Caco-2 (cell line): ENCODE results near the gene TNS4. TPM values are rescaled to one million over a fixed set of nuclear protein-coding genes. Genes with fewer than 3 reads are reported as not detected.

Experiments used
- BruUV-seq: library from RNA; stranded (reverse); fragments of 400-500 nt; replicated peaks from 2 replicates; lab custom pipeline; 2021; lab: Mats Ljungman, UMichigan
- CTCF ChIA-PET: fragments of 300-600 bp; sonication (Branson Sonifier 250); formaldehyde crosslinking; loops from one replicate; lab custom pipeline; 2022; ENCODE audit warnings: antibody characterized with exemption; lab: Charles Lee
- POLR2A ChIA-PET: fragments of 300-600 bp; sonication (Branson Sonifier 250); formaldehyde crosslinking; loops from one replicate; lab custom pipeline; 2022; ENCODE audit warnings: antibody characterized with exemption; lab: Charles Lee
- DNase-seq, 2 experiments: peaks; one replicate each; pipeline versions ENCODE4 v3.0.0 to v3.0.0-alpha.2; 2020 to 2022
- H3K27me3 ChIP-seq: replicated peaks from 2 replicates; pipeline ENCODE4 v1.6.0; 2011; ENCODE audit warnings: low read length; ENCODE audit not compliant: control insufficient read depth, insufficient read depth
- H3K36me3 ChIP-seq: 2 replicates; pipeline ENCODE4 v1.5.1; 2011; ENCODE audit warnings: low read length; ENCODE audit not compliant: control insufficient read depth, insufficient read depth
- H3K4me1 ChIP-seq: fragments of 250-450 bp; sonication (Bioruptor Pico); 2 replicates; pipeline ENCODE4 v1.5.1; 2020; ENCODE audit warnings: mild to moderate bottlenecking
- H3K4me3 ChIP-seq: 2 replicates; pipeline ENCODE4 v1.5.1; 2011; ENCODE audit warnings: low read depth, mild to moderate bottlenecking, control low read depth, low read length
- H3K9me3 ChIP-seq: fragments of 250-450 bp; sonication (Bioruptor Pico); 2 replicates; pipeline ENCODE4 v1.5.1; 2020; ENCODE audit warnings: mild to moderate bottlenecking, moderate library complexity
- H3K27ac Mint-ChIP-seq: one replicate; pipeline ENCODE4 v1.8.0; 2022; ENCODE audit warnings: mixed read lengths; ENCODE audit not compliant: unreplicated experiment
- H3K27me3 Mint-ChIP-seq: one replicate; pipeline ENCODE4 v1.8.0; 2022; ENCODE audit warnings: mixed read lengths; ENCODE audit not compliant: insufficient read depth, unreplicated experiment
- H3K36me3 Mint-ChIP-seq: one replicate; pipeline ENCODE4 v1.8.0; 2022; ENCODE audit warnings: mild to moderate bottlenecking, mixed read lengths; ENCODE audit not compliant: insufficient read depth, unreplicated experiment
- H3K4me1 Mint-ChIP-seq: one replicate; pipeline ENCODE4 v1.8.0; 2022; ENCODE audit warnings: low read depth, mixed read lengths; ENCODE audit not compliant: unreplicated experiment
- H3K4me3 Mint-ChIP-seq: one replicate; pipeline ENCODE4 v1.8.0; 2022; ENCODE audit warnings: mild to moderate bottlenecking, moderate library complexity, mixed read lengths; ENCODE audit not compliant: unreplicated experiment
- H3K9me3 Mint-ChIP-seq: one replicate; pipeline ENCODE4 v1.8.0; 2022; ENCODE audit warnings: mixed read lengths; ENCODE audit not compliant: unreplicated experiment
- CTCF ChIP-seq, 2 experiments: fragments of 200-600 bp in 1 of 2; IDR thresholded peaks; 1 replicate in 1 of 2; 2 replicates in 1 of 2; pipeline versions ENCODE4 v1.5.1 to v1.8.0; 2011 to 2022; ENCODE audit warnings: antibody characterized with exemption in 1 of 2, control low read depth in 1 of 2, inconsistent platforms in 1 of 2, low read depth in 1 of 2, low read length in 1 of 2, mild to moderate bottlenecking in 1 of 2, moderate library complexity in 1 of 2; ENCODE audit not compliant: insufficient read depth in 1 of 2, severe bottlenecking in 1 of 2, unreplicated experiment in 1 of 2
- intact Hi-C: fragments of 100-400 bp; cut with micrococcal nuclease; formaldehyde crosslinking; loops from one replicate; pipeline ENCODE4 v1.10.0; 2022; ENCODE audit not compliant: unreplicated experiment
- total RNA-seq: library from RNA; stranded (reverse); gene quantifications from 2 replicates; pipeline ENCODE4 v1.2.3, GENCODE V29; 2022

The TNS4 gene
- total RNA-seq, 1 experiment from 2014 or later, result not detected

GRCh38 chr17:40460604-40460967, 40.8 kb downstream of the TNS4 start:
- H3K36me3 ChIP-seq, result no peaks in the 10 kb centered on the region
- BruUV-seq, result no TSS peak
- no peaks in the 10 kb centered on the region for H3K27me3 ChIP-seq
- Mint-ChIP-seq H3K9me3 (no peaks in the 10 kb centered on the region), H3K4me1 (no peaks in the 10 kb centered on the region), H3K36me3 (no peaks in the 10 kb centered on the region), H3K4me3 (no peak overlapping the region), H3K27me3 (no peaks in the 10 kb centered on the region), H3K27ac (no peak overlapping the region)
- CTCF ChIA-PET, result no interaction called here
- no peak for TF ChIP-seq CTCF (IDR thresholded peaks at IDR 0.05; ENCODE audit: insufficient read depth in 1 of 2, low read depth in 1 of 2, low read length in 1 of 2, severe bottlenecking in 1 of 2, unreplicated experiment in 1 of 2)
- POLR2A ChIA-PET, result no interaction called here
- no peaks in the 10 kb centered on the region for H3K4me1 ChIP-seq
- intact Hi-C loops, result no loop called here
- no peak for DNase-seq
- H3K4me3 ChIP-seq, result no peak overlapping the region
- H3K9me3 ChIP-seq, result no peaks in the 10 kb centered on the region

GRCh38 chr17:40459636-40460603, 41.5 kb downstream of the TNS4 start:
- Mint-ChIP-seq H3K4me3 (no peak overlapping the region), H3K9me3 (no peaks in the 10 kb centered on the region), H3K27ac (no peak overlapping the region), H3K4me1 (no peaks in the 10 kb centered on the region), H3K36me3 (no peaks in the 10 kb centered on the region), H3K27me3 (no peaks in the 10 kb centered on the region)
- DNase-seq, result no peak
- Histone ChIP-seq H3K27me3 (no peaks in the 10 kb centered on the region), H3K4me3 (no peak overlapping the region), H3K9me3 (no peaks in the 10 kb centered on the region), H3K36me3 (no peaks in the 10 kb centered on the region), H3K4me1 (no peaks in the 10 kb centered on the region)
- no TSS peak for BruUV-seq
- TF ChIP-seq CTCF (IDR thresholded peaks at IDR 0.05; ENCODE audit: insufficient read depth in 1 of 2, low read depth in 1 of 2, low read length in 1 of 2, severe bottlenecking in 1 of 2, unreplicated experiment in 1 of 2), result no peak
- POLR2A ChIA-PET, result no interaction called here
- intact Hi-C loops, result no loop called here
- CTCF ChIA-PET, result no interaction called here

- no peaks in the 10 kb centered on the region for H3K9me3 Mint-ChIP-seq
- BruUV-seq, result no TSS peak
- no peaks in the 10 kb centered on the region for H3K36me3 Mint-ChIP-seq
- H3K4me3 Mint-ChIP-seq, result no peak overlapping the region
- Histone ChIP-seq H3K4me1 (no peaks in the 10 kb centered on the region), H3K27me3 (no peaks in the 10 kb centered on the region), H3K9me3 (no peaks in the 10 kb centered on the region), H3K36me3 (no peaks in the 10 kb centered on the region), H3K4me3 (no peak overlapping the region)
- H3K27me3 Mint-ChIP-seq, result no peaks in the 10 kb centered on the region
- no peaks in the 10 kb centered on the region for H3K4me1 Mint-ChIP-seq
- intact Hi-C loops, result no loop called here
- POLR2A ChIA-PET, result no interaction called here
- CTCF ChIA-PET, result no interaction called here
- no peak overlapping the region for H3K27ac Mint-ChIP-seq
- no peak for DNase-seq
- TF ChIP-seq CTCF (IDR thresholded peaks at IDR 0.05; ENCODE audit: insufficient read depth in 1 of 2, low read depth in 1 of 2, low read length in 1 of 2, severe bottlenecking in 1 of 2, unreplicated experiment in 1 of 2), result no peak
These were observed 42.5 kb downstream of the TNS4 start for GRCh38 chr17:40458851-40459482.
